D721Med (cell line): ENCODE results near the gene AHCYL1.

Experiments
- DNase-seq: peaks from one replicate; pipeline ENCODE4 v3.0.0; 2011; ENCODE audit warnings: low spot score; ENCODE audit not compliant: insufficient read length
- FAIRE-seq: peaks from 2 replicates; lab custom pipeline; 2011; peaks lifted over from hg19 to GRCh38; lab: Jason Lieb, UNC
- TF ChIP-seq, protein P1 (sequence below): IDR thresholded peaks from 2 replicates; pipeline ENCODE4 v1.5.1; 2012; ENCODE audit warnings: mild to moderate bottlenecking, control low read depth; ENCODE audit not compliant: insufficient read depth; ENCODE audit errors: missing control alignments

AHCYL1 gene

DNA sequence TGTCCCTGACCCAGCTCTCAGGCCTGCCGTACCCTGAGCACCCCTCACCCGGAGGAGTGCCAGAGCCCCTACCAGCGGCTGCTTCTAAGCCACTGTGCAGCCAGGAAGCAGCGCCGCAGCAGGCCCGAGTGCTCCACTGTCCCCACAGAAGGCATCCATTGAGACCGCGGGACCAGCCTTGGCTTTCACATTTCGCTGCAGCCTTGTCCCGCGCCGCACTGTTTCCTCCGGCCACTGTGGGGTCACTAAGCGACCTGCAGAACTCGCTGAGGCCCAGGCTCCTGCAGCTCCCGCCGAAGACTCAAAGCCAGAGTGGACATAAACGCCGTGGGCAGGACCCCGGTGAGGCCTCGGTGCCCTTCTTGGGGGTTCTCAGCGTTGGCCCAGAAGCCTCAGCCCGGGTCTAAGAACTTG, 82.9 kb downstream of the AHCYL1 start:
- FAIRE-seq (no peak), DNase-seq (no peak)
- TF ChIP-seq, protein P1, sequence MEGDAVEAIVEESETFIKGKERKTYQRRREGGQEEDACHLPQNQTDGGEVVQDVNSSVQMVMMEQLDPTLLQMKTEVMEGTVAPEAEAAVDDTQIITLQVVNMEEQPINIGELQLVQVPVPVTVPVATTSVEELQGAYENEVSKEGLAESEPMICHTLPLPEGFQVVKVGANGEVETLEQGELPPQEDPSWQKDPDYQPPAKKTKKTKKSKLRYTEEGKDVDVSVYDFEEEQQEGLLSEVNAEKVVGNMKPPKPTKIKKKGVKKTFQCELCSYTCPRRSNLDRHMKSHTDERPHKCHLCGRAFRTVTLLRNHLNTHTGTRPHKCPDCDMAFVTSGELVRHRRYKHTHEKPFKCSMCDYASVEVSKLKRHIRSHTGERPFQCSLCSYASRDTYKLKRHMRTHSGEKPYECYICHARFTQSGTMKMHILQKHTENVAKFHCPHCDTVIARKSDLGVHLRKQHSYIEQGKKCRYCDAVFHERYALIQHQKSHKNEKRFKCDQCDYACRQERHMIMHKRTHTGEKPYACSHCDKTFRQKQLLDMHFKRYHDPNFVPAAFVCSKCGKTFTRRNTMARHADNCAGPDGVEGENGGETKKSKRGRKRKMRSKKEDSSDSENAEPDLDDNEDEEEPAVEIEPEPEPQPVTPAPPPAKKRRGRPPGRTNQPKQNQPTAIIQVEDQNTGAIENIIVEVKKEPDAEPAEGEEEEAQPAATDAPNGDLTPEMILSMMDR = no peak

DNA sequence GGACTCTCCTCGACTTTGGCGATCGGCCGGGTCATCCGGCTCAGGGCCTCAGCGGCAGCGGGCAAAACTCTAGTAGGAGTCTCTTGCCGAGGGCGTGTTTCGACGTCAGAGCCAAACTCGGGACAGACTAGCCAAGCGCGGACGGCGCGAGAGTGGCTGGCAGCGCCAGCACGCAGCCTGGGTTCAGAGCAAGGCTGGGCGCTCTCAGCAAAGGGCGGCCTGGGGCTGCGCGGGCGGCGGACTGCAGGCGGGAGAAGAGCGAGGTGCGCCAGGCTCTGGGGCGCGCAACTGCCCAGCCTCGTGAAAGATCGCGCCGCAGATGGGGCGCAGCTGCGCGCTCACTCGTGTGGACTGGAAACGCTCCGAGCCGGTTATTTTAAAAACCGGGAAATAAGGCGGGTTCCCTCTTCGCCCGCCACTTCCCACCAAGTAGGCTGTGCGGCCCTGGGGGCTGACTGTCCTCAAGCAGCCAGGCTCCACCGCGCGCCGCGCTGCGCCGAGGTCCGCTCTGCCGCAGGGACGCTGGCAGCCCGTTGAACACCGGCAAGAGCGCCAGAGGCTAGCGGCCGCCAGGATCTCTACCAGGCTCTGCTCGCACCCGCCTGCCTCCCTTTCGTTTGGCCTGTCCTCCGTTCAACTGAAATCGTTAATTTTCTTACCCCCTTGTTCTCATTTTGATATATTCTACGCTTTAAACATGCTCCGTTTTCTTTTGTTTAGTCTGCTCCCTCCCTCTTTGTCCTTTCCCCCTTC, 83.5 kb downstream of the AHCYL1 start:
- TF ChIP-seq, protein P1 = no peak
- DNase-seq = no peak

DNA sequence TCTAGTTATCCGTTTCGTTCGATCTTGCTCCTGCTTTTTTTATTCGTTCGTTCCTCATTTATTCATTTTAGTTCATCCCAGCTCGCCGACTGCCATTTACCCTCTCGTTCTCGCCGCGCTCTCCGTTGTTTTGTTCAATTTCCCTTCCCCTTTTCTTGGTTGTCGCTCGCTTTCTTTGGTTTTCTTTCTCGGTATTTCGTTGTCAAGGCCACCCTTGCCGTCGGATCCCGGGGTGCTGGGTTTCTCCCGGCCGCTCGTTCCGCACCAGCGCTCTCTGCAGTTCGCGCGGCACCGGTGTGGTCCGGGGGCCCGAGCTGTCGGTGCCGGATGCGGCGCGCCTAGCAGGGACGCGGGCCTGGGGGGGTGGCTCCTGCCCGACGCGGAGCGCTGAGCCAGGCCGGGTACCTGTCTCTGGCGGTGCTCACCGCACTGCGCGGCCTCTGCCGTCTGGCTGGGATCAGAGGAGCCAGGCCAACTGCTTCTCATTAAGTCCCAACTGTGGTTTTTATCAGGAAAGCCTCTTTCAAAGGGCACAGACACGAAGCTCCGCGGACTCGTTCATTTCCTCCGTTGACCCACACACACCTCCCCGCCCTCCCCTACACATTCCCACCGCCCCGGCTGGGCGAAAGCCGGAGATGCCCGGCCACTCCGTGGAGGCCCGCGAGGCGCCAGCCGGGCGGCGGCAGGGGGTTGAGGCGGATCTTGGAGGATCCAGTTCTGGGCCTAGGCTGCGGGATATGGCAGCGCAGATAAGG, 84.3 kb downstream of the AHCYL1 start:
- DNase-seq (no peak), FAIRE-seq (no peak)
- TF ChIP-seq, protein P1 = no peak

More for the DNA sequence above, 83.5 kb downstream of the AHCYL1 start:
- FAIRE-seq = no peak

DNA sequence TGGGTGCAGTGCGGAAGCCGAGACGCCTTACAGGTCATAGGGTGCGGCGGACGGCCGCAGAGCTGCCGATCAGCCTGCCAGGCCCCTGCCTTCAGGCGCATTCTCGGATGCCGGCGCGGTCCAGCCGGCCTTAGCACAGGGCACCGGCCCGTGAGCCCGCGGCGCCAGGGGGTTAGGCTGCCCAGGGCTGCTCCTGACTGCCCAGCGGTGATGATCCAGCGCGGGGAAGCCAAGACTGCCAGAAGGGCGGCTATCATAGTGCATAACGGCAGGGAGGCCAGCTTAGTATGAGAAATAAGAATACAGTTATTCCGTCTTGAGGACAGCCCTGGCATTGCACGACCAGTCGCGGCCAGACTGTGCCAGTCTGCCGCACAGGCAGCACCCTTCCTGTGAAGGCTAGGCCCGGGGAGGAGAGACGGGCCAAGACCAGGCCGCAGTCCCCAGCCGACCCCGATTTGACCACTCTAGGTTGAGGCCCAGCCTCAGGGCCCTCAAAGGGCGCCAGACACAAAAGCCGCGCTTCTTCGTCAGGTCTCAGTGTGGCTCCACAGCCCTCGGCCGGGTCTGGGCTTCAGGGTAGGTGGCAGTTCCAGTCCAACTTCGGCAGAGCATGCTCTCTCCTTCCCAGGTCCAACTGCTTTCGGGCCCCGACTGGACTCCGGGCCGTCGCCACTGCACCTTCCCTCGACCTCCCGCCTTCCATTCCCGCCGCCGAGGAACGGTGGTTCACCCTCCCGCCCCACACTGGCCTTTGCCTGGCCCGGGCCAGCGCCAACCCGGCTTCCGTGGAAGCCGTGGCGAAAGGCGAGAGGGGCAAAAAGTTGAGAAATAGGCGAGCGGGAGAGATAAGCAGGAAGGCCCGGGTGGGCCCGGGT, 85.1 kb downstream of the AHCYL1 start:
- no peak for FAIRE-seq

DNA sequence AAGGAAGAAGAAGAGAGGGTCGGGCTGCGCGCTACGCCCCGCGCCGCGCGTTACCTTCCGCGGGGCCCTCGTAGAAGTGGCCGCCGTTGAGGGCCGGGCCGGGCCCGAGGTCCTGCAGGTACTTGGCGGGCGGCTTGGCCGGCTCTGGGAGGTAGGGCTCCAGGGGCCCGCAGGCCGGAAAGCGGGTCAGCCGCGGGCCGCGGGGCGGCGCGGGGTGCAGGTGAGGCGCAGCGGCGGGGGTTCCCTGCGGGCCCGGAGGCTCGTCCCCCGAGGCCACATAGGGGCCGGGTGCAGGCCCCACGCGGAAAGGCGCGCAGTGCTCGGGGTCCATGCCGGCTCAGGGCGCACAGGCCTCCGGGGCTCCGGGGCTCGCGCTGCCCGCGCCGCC, 85.7 kb downstream of the AHCYL1 start:
- DNase-seq (no peak), FAIRE-seq (no peak)
- TF ChIP-seq, protein P1 = no peak

More for the DNA sequence above, 85.1 kb downstream of the AHCYL1 start:
- no peak for DNase-seq
- TF ChIP-seq, protein P1 = no peak

DNA sequence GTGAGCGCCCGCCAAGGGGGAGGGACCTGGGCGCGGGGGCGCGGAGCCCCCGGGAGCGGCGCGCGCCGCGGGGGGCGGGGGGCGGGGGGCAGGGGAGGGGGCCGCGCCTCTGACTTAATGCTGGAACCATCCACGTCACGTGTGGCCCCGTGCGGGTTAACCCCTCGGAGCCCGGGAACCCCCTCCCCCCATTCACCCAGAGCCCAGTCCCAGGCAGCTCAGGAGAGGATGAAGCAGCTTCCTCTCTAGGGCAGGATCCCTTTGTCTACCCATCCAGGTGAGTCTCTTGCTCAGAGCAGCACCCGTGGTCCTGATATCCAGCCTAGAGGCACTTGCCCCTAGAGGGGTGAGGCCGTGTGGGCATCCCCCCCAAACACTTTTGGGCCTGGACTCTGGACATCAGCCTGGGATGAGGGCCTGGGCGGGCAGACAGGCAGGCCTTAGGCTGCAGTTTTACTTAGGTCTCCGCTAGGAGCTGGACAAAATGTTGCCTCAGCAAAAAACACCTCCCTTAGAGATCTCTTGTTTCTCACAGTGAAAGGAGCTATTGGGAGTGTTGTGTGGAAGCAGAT, 86.2 kb downstream of the AHCYL1 start, which contains the start of gene ALX3:
ALX3 (minus strand) TSS at position 2 of the 572 bp plus-strand sequence. CDS start 60 bp downstream, outside the sequence.
- DNase-seq = no peak
- TF ChIP-seq, protein P1 = no peak
- FAIRE-seq = no peak
